HG02870 (cell line): Measurements from ENCODE around the gene STK32C.
"Not testable (repeated sequence)": the region's sequence is repeated elsewhere in the genome, so short reads cannot be mapped to it uniquely, and the experiment has no call there.

ENCODE experiments used
- ATAC-seq: cut with Tn5 transposase; IDR thresholded peaks from one replicate; pipeline ENCODE4 v1.9.1; 2021; ENCODE audit warnings: mild to moderate bottlenecking, moderate library complexity; ENCODE audit not compliant: unreplicated experiment

STK32C gene

GRCh38 chr10:132269266-132270230, 38.2 kb downstream of the STK32C start:
- no peak for ATAC-seq

- ATAC-seq, result not testable (repeated sequence)
Observed at GRCh38 chr10:132267916-132268315, 39.8 kb downstream of the STK32C start.

DNA sequence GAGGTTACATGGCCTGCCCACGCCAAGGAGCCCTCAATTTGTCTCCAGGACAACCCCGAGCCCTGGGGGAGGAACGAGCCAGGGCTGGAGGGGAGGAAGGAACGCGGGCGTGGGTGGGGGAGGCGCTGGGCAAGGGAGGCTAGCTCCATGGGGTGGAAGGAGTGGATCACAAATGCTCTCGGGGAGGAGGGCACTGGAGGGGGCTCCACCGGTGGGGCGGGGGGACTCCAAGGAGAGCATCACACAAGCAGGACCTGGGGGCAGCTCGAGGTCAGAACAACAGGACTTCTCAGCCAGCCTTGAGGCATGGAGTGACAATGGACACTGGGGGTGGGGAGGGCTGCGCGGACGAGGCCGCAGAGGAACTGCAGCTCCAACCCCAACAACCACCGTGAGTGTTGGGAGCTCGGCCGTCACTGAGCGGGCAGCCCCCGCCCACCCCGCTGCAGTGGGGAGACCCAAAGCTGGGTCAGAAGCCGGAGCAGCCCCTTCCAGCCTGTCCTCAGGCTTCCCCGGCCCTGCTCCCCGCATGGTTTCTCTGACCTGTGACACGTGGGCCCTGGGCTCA, 41.1 kb downstream of the STK32C start:
- ATAC-seq, result no peak

- ATAC-seq, result no peak
Observed at GRCh38 chr10:132265890-132266496, 41.8 kb downstream of the STK32C start.

DNA sequence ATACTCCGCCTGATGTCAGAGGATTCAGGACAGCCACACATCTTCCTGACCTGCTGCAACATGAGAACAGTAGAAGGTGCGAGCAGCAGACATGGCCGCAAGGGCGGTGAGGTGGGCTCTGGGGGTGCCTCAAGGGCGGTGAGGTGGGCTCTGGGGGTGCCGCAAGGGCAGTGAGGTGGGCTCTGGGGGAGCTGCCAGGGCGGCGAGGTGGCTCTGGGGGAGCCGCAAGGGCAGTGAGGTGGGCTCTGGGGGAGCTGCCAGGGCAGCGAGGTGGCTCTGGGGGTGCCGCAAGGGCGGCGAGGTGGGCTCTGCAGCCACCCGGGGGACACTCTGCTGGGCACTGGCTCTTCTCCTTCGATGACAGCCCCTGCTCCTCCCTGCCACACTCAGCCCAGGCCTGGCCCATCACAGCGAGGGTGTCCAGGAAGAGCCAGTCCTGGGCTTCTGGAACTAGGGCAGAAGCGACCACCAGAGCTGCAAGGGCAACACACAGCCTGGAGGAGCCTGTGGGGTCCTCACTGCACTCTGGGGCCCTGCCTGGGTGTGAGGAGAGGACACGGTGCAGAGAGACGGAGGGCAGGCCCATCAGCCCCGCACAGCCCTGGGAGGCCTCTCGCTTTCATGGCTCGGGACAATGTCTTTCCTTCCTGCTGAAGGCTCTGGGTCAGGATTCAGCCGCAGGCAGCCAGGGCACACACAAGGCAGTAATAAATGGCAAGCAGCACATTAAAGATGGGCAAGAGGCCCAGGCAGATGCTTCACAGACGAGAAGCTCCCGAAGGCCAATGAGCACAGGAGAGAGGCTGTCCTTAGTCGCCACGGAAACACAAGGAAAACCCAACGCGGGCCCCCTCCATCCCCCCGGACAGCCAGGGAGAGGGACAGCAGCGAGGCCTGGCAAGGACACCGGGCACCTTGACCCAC, 42.5 kb downstream of the STK32C start:
- ATAC-seq, result no peak

GRCh38 chr10:132264306-132264950, 43.3 kb downstream of the STK32C start:
- ATAC-seq, result no peak

DNA sequence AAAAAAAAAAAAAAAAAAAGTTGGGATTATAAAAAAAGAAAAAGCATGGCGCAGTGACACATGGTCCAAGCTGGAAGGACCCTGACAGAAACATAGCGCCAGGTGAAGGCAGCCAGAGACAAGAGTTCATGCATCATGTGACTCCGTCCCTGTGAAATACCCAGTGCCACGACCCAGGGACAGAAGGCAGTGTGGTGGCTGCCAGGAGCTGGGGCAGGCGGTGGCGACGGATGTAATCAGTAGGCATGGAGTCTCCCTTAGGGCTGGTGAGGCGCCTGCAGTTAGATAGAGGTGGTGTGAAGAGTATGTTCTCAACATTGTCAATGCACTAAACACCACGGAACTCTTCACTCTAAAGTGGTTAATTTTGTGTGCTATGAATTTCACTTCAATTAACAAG, 43.9 kb downstream of the STK32C start:
- no peak for ATAC-seq

- no peak for ATAC-seq
Observed at GRCh38 chr10:132259702-132260482, 47.9 kb downstream of the STK32C start.

DNA sequence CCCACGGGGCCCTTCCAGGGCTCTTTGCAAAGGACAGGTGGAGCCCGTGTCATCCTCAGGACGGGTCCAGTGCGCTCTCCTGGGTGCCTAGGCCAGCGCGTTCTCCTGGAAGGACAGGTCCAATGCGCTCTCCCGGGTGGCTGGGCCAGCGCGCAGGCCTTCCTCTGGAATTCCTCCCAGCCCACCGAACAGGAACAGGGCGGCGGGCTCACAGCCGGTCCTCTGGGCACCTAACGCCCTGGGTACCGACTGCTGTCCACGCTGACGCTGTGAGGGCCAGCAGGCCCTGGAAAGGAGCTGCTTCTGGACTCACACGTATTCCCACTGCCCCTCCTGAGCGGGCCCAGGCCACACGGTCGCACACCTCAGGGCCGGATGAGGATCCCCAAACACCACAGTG, 49.3 kb downstream of the STK32C start:
- no peak for ATAC-seq

GRCh38 chr10:132257907-132258306, 49.8 kb downstream of the STK32C start:
- no peak for ATAC-seq

GRCh38 chr10:132257271-132257670, 50.5 kb downstream of the STK32C start:
- no peak for ATAC-seq

DNA sequence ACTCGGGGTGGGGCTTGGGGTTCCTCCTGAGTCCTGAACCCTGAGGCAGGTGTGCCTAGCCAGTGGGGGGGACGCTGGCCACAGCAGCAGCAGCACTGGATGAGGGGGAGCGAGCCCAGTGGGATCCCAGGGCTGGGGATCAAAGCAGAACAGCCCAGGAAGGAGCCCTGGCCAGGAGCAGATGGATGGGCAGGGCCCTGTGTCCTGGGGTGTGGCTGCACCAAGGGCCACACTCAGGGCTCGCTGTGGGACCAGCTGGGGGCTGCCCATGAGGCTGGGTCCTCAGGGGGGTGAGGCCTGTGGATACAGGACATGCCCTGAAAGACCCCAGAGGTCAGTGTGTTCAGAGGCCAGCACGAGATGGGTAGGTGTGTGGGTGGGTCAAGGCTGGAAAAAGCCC, 50.9 kb downstream of the STK32C start:
- no peak for ATAC-seq

GRCh38 chr10:132255489-132256344, 52.0 kb downstream of the STK32C start:
- no peak for ATAC-seq

DNA sequence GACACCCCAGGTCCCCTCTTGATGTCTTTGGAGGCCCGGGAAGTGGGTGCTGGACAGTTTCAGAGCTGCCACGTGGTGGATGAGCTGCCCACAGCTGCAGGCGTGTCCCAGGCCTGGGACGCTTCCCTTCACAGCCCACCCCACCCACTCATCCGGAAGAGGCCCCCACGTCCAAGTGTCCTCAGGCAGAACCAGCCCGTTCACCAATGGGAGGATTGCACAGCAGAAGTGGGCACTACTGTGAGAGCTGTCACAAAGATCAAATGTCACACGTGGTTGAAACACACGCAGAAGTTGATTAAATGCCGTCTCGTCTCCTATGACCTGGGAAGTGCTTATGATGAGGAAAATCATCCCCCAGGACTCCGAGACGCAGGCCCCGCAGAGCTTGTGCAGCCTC, 52.9 kb downstream of the STK32C start:
- ATAC-seq, result no peak

DNA sequence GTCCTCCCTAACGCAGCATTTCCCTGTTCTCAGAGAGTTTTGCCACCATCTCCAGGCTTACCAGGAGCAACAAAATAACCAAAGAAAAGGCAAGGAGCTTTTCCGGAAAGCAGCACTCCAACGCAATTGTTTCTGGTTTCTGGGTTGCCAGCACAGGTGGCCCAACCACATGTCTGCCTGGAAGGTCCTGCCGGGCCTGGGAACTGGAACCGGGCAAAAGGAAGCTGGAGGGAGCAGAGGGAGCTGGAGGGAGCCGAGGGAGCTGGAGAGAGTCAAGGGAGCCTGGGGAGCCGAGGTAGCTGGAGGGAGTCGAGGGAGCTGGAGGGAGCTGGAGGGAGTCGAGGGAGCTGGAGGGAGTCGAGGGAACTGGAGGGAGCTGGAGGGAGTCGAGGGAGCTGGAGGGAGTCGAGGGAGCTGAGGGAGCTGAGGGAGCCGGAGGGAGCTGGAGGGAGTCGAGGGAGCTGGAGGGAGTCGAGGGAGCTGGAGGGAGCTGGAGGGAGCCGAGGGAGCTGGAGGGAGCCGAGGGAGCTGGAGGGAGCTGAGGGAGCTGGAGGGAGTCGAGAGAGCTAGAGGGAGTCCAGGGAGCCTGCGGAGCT, 54.6 kb downstream of the STK32C start:
- ATAC-seq, result no peak

- no peak for ATAC-seq
Observed at GRCh38 chr10:132252412-132252811, 55.3 kb downstream of the STK32C start.

DNA sequence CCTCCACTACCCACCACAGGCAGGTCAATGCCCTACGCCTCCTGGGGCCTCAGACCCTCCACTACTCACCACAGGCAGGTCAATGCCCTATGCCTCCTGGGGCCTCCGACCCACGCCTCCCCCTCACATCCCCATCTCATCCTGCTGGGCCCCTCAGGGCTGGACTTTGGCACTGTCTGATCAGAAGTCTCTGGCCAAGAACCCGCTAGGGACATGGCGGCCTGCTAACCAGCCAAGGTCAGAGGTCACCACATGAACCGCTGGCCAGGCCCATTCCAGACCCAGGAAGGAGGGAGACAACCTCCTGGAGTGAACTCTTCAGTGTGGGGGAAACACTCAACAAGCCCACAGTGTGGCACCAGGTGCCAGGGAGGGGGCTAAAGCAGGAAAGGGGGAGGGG, 55.8 kb downstream of the STK32C start:
- no peak for ATAC-seq
